Vagina (tissue), 2 donors: ENCODE data around the gene DBH. TPM values are rescaled to one million over a fixed set of nuclear protein-coding genes. Genes with fewer than 3 reads are reported as not detected.

Experiments used
- DNase-seq, 2 donors: peaks; one replicate each; pipeline ENCODE4 v3.0.0-alpha.2; 2017; ENCODE audit errors: extremely low spot score in 2 of 2
- H3K27ac ChIP-seq: fragments of 200-600 bp; sonication (generic); one replicate; pipeline ENCODE4 v1.5.1; 2019
- H3K27me3 ChIP-seq: fragments of 200-600 bp; sonication (generic); one replicate; pipeline ENCODE4 v1.5.1; 2019
- H3K36me3 ChIP-seq, 2 donors: fragments of 200-600 bp; sonication (generic); one replicate each; pipeline ENCODE4 v1.5.1; 2017 to 2019
- H3K4me1 ChIP-seq: fragments of 200-600 bp; sonication (generic); one replicate; pipeline ENCODE4 v1.5.1; 2019
- H3K4me3 ChIP-seq, 2 donors: fragments of 200-600 bp; sonication (generic); 1 replicate in 1 of 2; 2 replicates in 1 of 2; pipeline ENCODE4 v1.5.1; 2016 to 2019
- H3K9me3 ChIP-seq: fragments of 200-600 bp; sonication (generic); one replicate; pipeline ENCODE4 v1.5.1; 2019
- POLR2A ChIP-seq, 2 donors: fragments of 450-650 bp; IDR thresholded peaks; one replicate each; pipeline ENCODE4 v1.6.1; 2017; ENCODE audit warnings: antibody characterized with exemption in 2 of 2, mild to moderate bottlenecking in 2 of 2, moderate library complexity in 2 of 2
- POLR2AphosphoS5 ChIP-seq, 2 donors: sonication (generic); formaldehyde crosslinking; IDR thresholded peaks; one replicate each; pipeline ENCODE4 v1.9.0; 2017; ENCODE audit warnings: antibody characterized with exemption in 2 of 2, mild to moderate bottlenecking in 2 of 2, low read depth in 1 of 2; ENCODE audit not compliant: insufficient read depth in 1 of 2
- intact Hi-C: fragments of 100-400 bp; cut with DNase I; formaldehyde crosslinking; loops from one replicate; pipeline ENCODE4 v1.15.1; 2023
- total RNA-seq: library from RNA; depleted of rRNA; stranded (reverse); fragments of >200 nt; gene quantifications from one replicate; pipeline ENCODE4 v1.2.3, GENCODE V29; 2016
- TF ChIP-seq, protein P1 (sequence below), 3 experiments: fragments of 450-650 bp in 2 of 3; fragments of 200-600 bp in 1 of 3; sonication (generic) in 1 of 3; IDR thresholded peaks; one replicate each; pipeline ENCODE4 v1.5.1; 2017 to 2019; ENCODE audit warnings: antibody characterized with exemption in 3 of 3, mild to moderate bottlenecking in 2 of 3, moderate library complexity in 2 of 3

The DBH gene
- total RNA-seq, 1 donor from 2014 or later, result 12.0 TPM

- intact Hi-C loops, result no loop called here
Measured at GRCh38 chr9:133614678-133615077, 21.5 kb upstream of the DBH start.

GRCh38 chr9:133615186-133615585 is 21.0 kb upstream of the DBH start:
- Histone ChIP-seq H3K27me3 (no peaks in the 10 kb centered on the region), H3K36me3 (no peaks in the 10 kb centered on the region), H3K27ac (no peak overlapping the region), H3K4me3 (no peak overlapping the region), H3K9me3 (no peaks in the 10 kb centered on the region), H3K4me1 (no peaks in the 10 kb centered on the region)
- DNase-seq, result no peak
- no peak for TF ChIP-seq POLR2AphosphoS5 (IDR thresholded peaks at IDR 0.05; ENCODE audit: insufficient read depth in 1 of 2, low read depth in 1 of 2)
- no peak for TF ChIP-seq POLR2A (IDR thresholded peaks at IDR 0.05)
- TF ChIP-seq, protein P1, sequence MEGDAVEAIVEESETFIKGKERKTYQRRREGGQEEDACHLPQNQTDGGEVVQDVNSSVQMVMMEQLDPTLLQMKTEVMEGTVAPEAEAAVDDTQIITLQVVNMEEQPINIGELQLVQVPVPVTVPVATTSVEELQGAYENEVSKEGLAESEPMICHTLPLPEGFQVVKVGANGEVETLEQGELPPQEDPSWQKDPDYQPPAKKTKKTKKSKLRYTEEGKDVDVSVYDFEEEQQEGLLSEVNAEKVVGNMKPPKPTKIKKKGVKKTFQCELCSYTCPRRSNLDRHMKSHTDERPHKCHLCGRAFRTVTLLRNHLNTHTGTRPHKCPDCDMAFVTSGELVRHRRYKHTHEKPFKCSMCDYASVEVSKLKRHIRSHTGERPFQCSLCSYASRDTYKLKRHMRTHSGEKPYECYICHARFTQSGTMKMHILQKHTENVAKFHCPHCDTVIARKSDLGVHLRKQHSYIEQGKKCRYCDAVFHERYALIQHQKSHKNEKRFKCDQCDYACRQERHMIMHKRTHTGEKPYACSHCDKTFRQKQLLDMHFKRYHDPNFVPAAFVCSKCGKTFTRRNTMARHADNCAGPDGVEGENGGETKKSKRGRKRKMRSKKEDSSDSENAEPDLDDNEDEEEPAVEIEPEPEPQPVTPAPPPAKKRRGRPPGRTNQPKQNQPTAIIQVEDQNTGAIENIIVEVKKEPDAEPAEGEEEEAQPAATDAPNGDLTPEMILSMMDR (IDR thresholded peaks at IDR 0.05), result no peak
- intact Hi-C loops, result no loop called here

More at GRCh38 chr9:133614678-133615077, 21.5 kb upstream of the DBH start:
- H3K9me3 ChIP-seq, result no peaks in the 10 kb centered on the region
- TF ChIP-seq, protein P1 (IDR thresholded peaks at IDR 0.05), result no peak
- no peak for TF ChIP-seq POLR2AphosphoS5 (IDR thresholded peaks at IDR 0.05; ENCODE audit: insufficient read depth in 1 of 2, low read depth in 1 of 2)
- no peak for TF ChIP-seq POLR2A (IDR thresholded peaks at IDR 0.05)
- no peaks in the 10 kb centered on the region for H3K4me1 ChIP-seq
- H3K27me3 ChIP-seq, result no peaks in the 10 kb centered on the region
- H3K36me3 ChIP-seq, result no peaks in the 10 kb centered on the region
- no peak overlapping the region for H3K4me3 ChIP-seq
- DNase-seq, result no peak
- no peak overlapping the region for H3K27ac ChIP-seq

GRCh38 chr9:133615606-133616188 is 20.5 kb upstream of the DBH start:
- Histone ChIP-seq H3K36me3 (no peaks in the 10 kb centered on the region), H3K27ac (no peak overlapping the region), H3K9me3 (no peaks in the 10 kb centered on the region), H3K27me3 (no peaks in the 10 kb centered on the region), H3K4me3 (no peak overlapping the region), H3K4me1 (no peaks in the 10 kb centered on the region)
- intact Hi-C loops, result no loop called here
- no peak for DNase-seq
- TF ChIP-seq, protein P1 (IDR thresholded peaks at IDR 0.05), result no peak
- TF ChIP-seq POLR2A (IDR thresholded peaks at IDR 0.05) (no peak), POLR2AphosphoS5 (IDR thresholded peaks at IDR 0.05; ENCODE audit: insufficient read depth in 1 of 2, low read depth in 1 of 2) (no peak)

- no peak for TF ChIP-seq POLR2AphosphoS5 (IDR thresholded peaks at IDR 0.05; ENCODE audit: insufficient read depth in 1 of 2, low read depth in 1 of 2)
- TF ChIP-seq, protein P1 (IDR thresholded peaks at IDR 0.05), result no peak
- TF ChIP-seq POLR2A (IDR thresholded peaks at IDR 0.05), result no peak
- Histone ChIP-seq H3K36me3 (no peaks in the 10 kb centered on the region), H3K9me3 (no peaks in the 10 kb centered on the region), H3K4me1 (no peaks in the 10 kb centered on the region), H3K4me3 (no peak overlapping the region), H3K27me3 (no peaks in the 10 kb centered on the region), H3K27ac (no peak overlapping the region)
- no peak for DNase-seq
- intact Hi-C loops, result no loop called here
Measured at GRCh38 chr9:133616643-133617405, 19.3 kb upstream of the DBH start.

DNA sequence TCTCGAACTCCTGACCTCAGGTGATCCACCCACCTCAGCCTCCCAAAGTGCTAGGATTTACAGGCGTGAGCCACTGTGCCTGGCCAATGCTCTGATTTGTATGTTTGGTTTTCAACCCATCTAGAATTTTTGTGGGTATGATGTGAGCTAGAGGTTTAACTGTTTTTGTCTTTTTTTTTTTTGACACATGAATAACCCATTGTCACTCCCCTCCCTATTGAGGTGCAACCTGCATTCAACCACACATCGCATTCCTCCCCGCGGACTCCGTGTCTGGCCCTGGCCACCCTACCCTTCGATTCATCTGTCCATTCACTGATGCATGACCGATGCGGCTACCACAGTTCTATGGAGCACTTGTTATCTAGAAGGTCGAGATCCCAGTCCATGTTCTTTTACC is 17.4 kb upstream of the DBH start:
- TF ChIP-seq, protein P1 (IDR thresholded peaks at IDR 0.05), result no peak
- no peak for TF ChIP-seq POLR2A (IDR thresholded peaks at IDR 0.05)
- no peak for TF ChIP-seq POLR2AphosphoS5 (IDR thresholded peaks at IDR 0.05; ENCODE audit: insufficient read depth in 1 of 2, low read depth in 1 of 2)
- no peak for DNase-seq
- H3K4me3 ChIP-seq, result no peak overlapping the region
- no peak overlapping the region for H3K27ac ChIP-seq
- intact Hi-C loops, result no loop called here
- H3K9me3 ChIP-seq, result no peaks in the 10 kb centered on the region
- no peaks in the 10 kb centered on the region for H3K27me3 ChIP-seq
- H3K4me1 ChIP-seq, result no peaks in the 10 kb centered on the region
- no peaks in the 10 kb centered on the region for H3K36me3 ChIP-seq
